ENCODE results near the gene HDAC8. TPM values are rescaled to one million over a fixed set of nuclear protein-coding genes. Genes with fewer than 3 reads are reported as not detected.

The HDAC8 gene
- total RNA-seq, result 27.6 and 33.3 TPM in 2 replicates

DNA sequence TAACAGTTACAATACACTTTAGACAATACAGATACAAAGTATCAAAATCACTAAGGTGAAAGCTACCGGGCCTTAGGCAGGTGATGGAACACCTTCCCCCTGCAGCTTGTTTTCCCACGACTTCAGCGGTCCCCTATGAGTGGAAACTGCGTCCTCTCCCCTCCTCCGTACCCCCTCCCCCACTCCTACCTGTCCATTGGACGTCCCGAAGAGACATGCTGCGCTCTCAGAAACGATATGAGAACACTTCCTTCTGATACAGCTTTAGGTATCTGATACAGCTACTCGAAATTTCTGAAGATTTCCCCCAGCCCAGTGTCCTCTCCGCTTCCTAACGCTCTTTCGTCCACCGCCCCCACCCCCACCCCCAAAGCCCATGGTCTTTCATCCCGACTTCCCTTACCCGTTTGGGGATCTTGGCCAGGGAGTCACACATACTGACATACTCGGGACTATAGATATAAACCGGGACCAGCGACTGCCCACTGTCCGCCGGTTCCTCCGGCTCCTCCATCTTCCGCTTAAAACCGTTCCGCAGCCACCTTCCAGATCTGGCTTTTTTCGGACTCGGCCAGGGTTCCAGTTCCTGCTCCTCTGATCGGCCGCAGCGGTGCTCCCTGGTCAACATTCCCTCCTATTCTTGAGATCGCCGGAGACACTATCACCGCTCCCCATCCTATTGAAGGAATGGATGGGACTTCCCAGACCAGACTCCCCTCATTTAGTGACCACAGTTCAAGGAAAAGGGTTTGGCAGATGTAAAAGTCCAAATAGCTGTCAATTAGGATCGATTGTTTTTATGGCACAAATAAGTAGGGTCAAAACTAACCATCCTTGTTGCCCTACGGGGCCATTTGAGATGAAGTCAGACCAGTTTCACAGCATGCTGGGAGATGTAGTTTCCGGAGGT is at the start of gene HDAC8:
Gene HDAC8, minus strand, starts transcription at position 596 of the 910 bp plus-strand sequence. Its CDS starts 82 bp downstream, at position 514.

DNA sequence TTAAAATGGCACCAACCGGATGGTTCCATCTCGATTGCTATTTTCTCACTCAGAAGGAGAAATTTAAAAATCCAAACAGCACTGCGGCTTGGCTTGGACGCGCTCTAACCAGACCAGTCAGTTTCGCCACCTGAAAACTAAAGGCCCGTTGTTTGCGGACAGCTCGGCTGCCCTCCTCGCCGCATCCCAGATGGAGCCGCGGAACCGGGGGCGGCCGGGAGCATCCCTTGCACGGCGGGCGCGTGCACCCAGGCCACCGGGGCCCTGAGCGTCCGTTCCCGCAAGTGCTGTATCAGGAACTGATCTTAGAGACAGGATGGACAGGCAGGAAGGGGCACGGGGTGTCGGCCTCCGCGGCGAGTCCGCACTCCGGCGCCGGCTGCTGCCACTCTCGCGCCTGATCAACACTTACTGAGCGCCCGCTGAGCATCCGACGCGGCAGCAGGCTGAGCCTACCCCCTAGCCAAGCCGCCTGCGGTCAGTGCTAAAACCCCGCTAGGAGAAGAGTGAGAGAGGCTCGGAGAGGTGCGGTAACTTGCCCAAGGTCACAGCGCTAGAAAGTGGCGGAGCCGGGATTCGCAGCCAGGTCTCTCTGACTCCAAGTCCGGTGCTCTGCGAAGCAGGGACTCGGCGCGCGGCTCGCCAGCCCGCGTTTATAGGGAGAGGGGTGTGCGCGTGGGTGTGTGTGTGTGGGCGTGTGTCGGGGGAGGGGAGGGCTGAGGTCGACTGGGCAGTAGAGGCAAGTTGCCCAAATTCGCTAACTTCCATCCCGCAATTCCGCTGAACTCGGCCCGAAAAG is 267.2 kb downstream of the HDAC8 start, which contains the start of gene CITED1:
Gene CITED1, minus strand, starts transcription at position 629 of the 799 bp plus-strand sequence. CDS start 3,045 bp downstream, outside the sequence.

Small RNAs within 50 kb of the gene (small RNA-seq; reads per million reads assigned to genes)
- gene RF00019 (not detected), gene RNU2-68P (9.1 reads per million, percentile 95 among the genes with 10 or more reads in this experiment)

Other genes starting within 250 kb of the HDAC8 start
- gene PHKA1, start 141.5 kb upstream of the HDAC8 start, total RNA-seq, result 6.5 and 6.6 TPM in 2 replicates
- not detected in 2 replicates for gene DMRTC1B, start 204.0 kb upstream of the HDAC8 start, total RNA-seq
- not detected in 2 replicates for gene FAM236B, start 209.8 kb upstream of the HDAC8 start, total RNA-seq
- gene FAM236D, start 235.4 kb upstream of the HDAC8 start, total RNA-seq, result not detected in 2 replicates

All from vein endothelial cell (primary cell).